ENCODE results near the gene PSMD1.

The PSMD1 gene

DNA sequence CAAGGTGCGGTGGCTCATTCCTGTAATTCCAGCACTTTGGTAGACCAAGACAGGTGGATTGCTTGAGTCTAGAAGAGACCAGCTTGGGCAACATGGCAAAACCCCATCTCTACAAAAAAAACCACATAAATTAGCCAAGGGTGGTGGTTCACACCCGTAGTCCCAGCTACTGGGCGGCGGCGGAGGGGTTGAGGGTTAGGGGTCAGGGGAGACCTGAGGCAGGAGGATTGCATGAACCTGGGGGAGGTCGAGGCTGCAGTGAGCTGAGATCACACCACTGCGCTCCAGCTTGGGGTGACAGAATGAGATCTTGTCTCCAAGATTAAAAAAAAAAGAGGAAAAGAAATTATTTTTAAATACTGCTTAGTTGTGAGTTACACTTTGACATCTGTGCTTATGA is 69.5 kb downstream of the PSMD1 start:
- Histone ChIP-seq H3K9me2 (replicated peaks; ENCODE audit: control insufficient read depth, low read length) (no peaks in the 10 kb centered on the region), H3K4me1 (ENCODE audit: control insufficient read depth, low read length) (no peaks in the 10 kb centered on the region), H4K20me1 (ENCODE audit: control insufficient read depth, insufficient read depth, low read depth, low read length) (no peaks in the 10 kb centered on the region), H3K36me3 (ENCODE audit: control insufficient read depth, low read length) (no peaks in the 10 kb centered on the region), H3K9me3 (ENCODE audit: control insufficient read depth, insufficient read depth, low read length) (no peaks in the 10 kb centered on the region), H3K27ac (ENCODE audit: low read depth, low read length) (no peak overlapping the region), H3K4me2 (ENCODE audit: low read length) (no peak overlapping the region), H3K79me2 (ENCODE audit: control insufficient read depth, low read length) (no peaks in the 10 kb centered on the region), H3K27me3 (ENCODE audit: control insufficient read depth, low read length) (no peaks in the 10 kb centered on the region), H3K4me3 (ENCODE audit: low read length) (no peak overlapping the region), H3F3A (ENCODE audit: control insufficient read depth, insufficient read depth) (no peaks in the 10 kb centered on the region; the same call in 1 of the 2 replicates)
- TF ChIP-seq, protein P1, sequence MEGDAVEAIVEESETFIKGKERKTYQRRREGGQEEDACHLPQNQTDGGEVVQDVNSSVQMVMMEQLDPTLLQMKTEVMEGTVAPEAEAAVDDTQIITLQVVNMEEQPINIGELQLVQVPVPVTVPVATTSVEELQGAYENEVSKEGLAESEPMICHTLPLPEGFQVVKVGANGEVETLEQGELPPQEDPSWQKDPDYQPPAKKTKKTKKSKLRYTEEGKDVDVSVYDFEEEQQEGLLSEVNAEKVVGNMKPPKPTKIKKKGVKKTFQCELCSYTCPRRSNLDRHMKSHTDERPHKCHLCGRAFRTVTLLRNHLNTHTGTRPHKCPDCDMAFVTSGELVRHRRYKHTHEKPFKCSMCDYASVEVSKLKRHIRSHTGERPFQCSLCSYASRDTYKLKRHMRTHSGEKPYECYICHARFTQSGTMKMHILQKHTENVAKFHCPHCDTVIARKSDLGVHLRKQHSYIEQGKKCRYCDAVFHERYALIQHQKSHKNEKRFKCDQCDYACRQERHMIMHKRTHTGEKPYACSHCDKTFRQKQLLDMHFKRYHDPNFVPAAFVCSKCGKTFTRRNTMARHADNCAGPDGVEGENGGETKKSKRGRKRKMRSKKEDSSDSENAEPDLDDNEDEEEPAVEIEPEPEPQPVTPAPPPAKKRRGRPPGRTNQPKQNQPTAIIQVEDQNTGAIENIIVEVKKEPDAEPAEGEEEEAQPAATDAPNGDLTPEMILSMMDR (IDR thresholded peaks at IDR 0.05; ENCODE audit: low read depth, low read length, poor library complexity, severe bottlenecking) = no peak
- TF ChIP-seq EZH2phosphoT487 (IDR thresholded peaks at IDR 0.05; ENCODE audit: borderline replicate concordance, low read length) = no peak

GRCh38 chr2:231127480-231127879 is 70.8 kb downstream of the PSMD1 start:
- Histone ChIP-seq H3K36me3 (ENCODE audit: control insufficient read depth, low read length) (no peaks in the 10 kb centered on the region), H3K79me2 (ENCODE audit: control insufficient read depth, low read length) (no peaks in the 10 kb centered on the region), H3K4me3 (ENCODE audit: low read length) (no peak overlapping the region), H4K20me1 (ENCODE audit: control insufficient read depth, insufficient read depth, low read depth, low read length) (no peaks in the 10 kb centered on the region), H3K4me1 (ENCODE audit: control insufficient read depth, low read length) (no peaks in the 10 kb centered on the region; the same call in 1 of the 2 replicates), H3K9me2 (replicated peaks; ENCODE audit: control insufficient read depth, low read length) (no peaks in the 10 kb centered on the region), H3K9me3 (ENCODE audit: control insufficient read depth, insufficient read depth, low read length) (no peaks in the 10 kb centered on the region), H3K4me2 (ENCODE audit: low read length) (no peak overlapping the region), H3F3A (ENCODE audit: control insufficient read depth, insufficient read depth) (no peaks in the 10 kb centered on the region; the same call in 1 of the 2 replicates), H3K27me3 (ENCODE audit: control insufficient read depth, low read length) (no peaks in the 10 kb centered on the region), H3K27ac (ENCODE audit: low read depth, low read length) (no peak overlapping the region)
- TF ChIP-seq, protein P1 (IDR thresholded peaks at IDR 0.05; ENCODE audit: low read depth, low read length, poor library complexity, severe bottlenecking) = no peak
- no peak for TF ChIP-seq EZH2phosphoT487 (IDR thresholded peaks at IDR 0.05; ENCODE audit: borderline replicate concordance, low read length)

DNA sequence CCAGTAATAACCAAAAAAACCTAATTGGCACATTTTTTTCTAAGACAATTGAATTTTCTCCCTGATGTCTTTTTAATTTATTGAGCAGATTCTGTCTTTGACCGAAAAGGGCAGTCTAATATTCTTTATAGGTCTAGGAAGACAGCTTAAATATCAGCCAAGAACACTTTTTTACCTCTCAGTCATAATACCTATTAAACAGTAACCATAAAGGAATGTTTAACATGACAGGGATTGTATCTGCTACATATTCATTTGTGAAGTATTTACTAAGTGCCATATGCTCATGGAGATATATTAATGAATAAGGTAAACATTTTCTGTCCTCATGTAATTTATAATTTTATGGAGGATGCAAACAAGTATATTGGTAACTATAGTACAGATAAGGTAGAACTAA is 71.3 kb downstream of the PSMD1 start:
- H3K4me3 ChIP-seq (ENCODE audit: low read length) = no peak overlapping the region
- H3F3A ChIP-seq (ENCODE audit: control insufficient read depth, insufficient read depth) = no peaks in the 10 kb centered on the region; the same call in 1 of the 2 replicates
- TF ChIP-seq EZH2phosphoT487 (IDR thresholded peaks at IDR 0.05; ENCODE audit: borderline replicate concordance, low read length) = no peak
- TF ChIP-seq, protein P1 (IDR thresholded peaks at IDR 0.05; ENCODE audit: low read depth, low read length, poor library complexity, severe bottlenecking) = no peak
- H3K36me3 ChIP-seq (ENCODE audit: control insufficient read depth, low read length) = no peaks in the 10 kb centered on the region
- no peaks in the 10 kb centered on the region for H3K79me2 ChIP-seq (ENCODE audit: control insufficient read depth, low read length)
- H3K9me3 ChIP-seq (ENCODE audit: control insufficient read depth, insufficient read depth, low read length) = no peaks in the 10 kb centered on the region
- no peaks in the 10 kb centered on the region for H3K27me3 ChIP-seq (ENCODE audit: control insufficient read depth, low read length)
- H3K9me2 ChIP-seq (replicated peaks; ENCODE audit: control insufficient read depth, low read length) = no peaks in the 10 kb centered on the region
- H3K4me1 ChIP-seq (ENCODE audit: control insufficient read depth, low read length) = no peaks in the 10 kb centered on the region; the same call in 1 of the 2 replicates
- H3K27ac ChIP-seq (ENCODE audit: low read depth, low read length) = no peak overlapping the region
- no peak overlapping the region for H3K4me2 ChIP-seq (ENCODE audit: low read length)
- no peaks in the 10 kb centered on the region for H4K20me1 ChIP-seq (ENCODE audit: control insufficient read depth, insufficient read depth, low read depth, low read length)
